Measurements from ENCODE around the gene DSC3.

Gene DSC3

DNA sequence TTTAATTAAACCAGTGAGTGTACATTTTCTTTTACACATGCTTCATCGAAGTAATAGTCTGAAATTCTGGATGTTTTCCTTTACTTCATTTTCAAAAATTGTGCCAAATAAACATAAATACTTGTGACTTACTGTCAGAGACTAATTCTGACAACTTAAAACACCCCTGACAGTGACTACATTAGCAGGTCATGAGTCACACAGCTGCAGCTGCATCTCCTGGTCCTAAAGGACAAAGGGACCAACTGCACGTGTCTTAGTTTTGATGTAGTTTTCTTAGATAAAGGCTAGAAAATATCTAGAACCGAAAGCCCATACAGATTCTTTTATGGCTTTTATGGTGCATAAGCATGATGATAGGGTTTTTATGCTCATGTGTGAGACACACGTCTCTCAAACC lies 29.6 kb upstream of the DSC3 start:
- Histone ChIP-seq H3K27me3 (replicated peaks; ENCODE audit: control insufficient read depth, insufficient read depth, low read length) (no peaks in the 10 kb centered on the region), H3K4me3 (replicated peaks; ENCODE audit: low read depth, low read length) (no peak overlapping the region), H3K36me3 (ENCODE audit: control insufficient read depth, insufficient read depth, low read length) (no peaks in the 10 kb centered on the region)
- TF ChIP-seq, protein P1, sequence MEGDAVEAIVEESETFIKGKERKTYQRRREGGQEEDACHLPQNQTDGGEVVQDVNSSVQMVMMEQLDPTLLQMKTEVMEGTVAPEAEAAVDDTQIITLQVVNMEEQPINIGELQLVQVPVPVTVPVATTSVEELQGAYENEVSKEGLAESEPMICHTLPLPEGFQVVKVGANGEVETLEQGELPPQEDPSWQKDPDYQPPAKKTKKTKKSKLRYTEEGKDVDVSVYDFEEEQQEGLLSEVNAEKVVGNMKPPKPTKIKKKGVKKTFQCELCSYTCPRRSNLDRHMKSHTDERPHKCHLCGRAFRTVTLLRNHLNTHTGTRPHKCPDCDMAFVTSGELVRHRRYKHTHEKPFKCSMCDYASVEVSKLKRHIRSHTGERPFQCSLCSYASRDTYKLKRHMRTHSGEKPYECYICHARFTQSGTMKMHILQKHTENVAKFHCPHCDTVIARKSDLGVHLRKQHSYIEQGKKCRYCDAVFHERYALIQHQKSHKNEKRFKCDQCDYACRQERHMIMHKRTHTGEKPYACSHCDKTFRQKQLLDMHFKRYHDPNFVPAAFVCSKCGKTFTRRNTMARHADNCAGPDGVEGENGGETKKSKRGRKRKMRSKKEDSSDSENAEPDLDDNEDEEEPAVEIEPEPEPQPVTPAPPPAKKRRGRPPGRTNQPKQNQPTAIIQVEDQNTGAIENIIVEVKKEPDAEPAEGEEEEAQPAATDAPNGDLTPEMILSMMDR (IDR thresholded peaks at IDR 0.05; ENCODE audit: insufficient read depth, low read length, poor library complexity, severe bottlenecking) = no peak
- no peak for DNase-seq (ENCODE audit: extremely low read depth, insufficient read length)

DNA sequence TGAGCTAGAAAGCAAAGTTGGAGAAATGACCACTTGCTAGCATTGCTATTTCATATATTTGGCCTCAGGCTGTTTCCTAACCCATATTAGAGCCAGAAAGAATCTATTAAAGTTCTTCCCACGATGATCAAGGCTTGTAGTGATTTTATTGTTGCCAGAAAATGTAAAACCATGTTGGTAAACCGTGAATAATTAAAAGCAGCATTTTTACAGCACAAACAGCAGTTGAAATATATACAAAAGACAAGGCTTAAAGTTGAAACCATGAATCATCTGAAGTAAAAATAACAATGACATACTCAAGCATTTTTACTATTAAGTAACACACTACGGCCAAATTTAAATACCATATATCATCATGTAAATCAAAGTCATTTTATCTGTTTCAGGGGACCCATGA lies 27.7 kb upstream of the DSC3 start:
- no peak for DNase-seq (ENCODE audit: extremely low read depth, insufficient read length)
- TF ChIP-seq, protein P1 (IDR thresholded peaks at IDR 0.05; ENCODE audit: insufficient read depth, low read length, poor library complexity, severe bottlenecking) = no peak
- Histone ChIP-seq H3K27me3 (replicated peaks; ENCODE audit: control insufficient read depth, insufficient read depth, low read length) (no peaks in the 10 kb centered on the region), H3K4me3 (replicated peaks; ENCODE audit: low read depth, low read length) (no peak overlapping the region), H3K36me3 (ENCODE audit: control insufficient read depth, insufficient read depth, low read length) (no peaks in the 10 kb centered on the region)

DNA sequence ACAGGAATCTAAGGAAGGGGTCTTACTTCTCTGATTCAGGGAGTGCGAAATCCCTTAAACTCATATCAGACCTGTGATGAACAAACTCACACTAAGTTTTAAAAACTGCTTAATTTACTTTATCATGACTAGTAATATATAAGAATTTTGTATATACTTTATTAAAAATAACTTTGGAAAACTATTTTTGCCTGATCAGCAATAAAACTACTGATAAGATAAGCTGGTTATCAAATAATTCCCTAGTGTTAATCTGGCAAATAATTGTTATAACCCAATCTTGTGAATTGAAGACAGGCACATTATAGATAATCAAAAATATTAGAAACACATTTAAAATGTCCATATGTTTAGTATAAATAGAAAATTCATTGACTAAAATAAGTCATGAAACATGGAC lies 23.7 kb upstream of the DSC3 start:
- Histone ChIP-seq H3K27me3 (replicated peaks; ENCODE audit: control insufficient read depth, insufficient read depth, low read length) (no peaks in the 10 kb centered on the region), H3K4me3 (replicated peaks; ENCODE audit: low read depth, low read length) (no peak overlapping the region), H3K36me3 (ENCODE audit: control insufficient read depth, insufficient read depth, low read length) (no peaks in the 10 kb centered on the region)
- DNase-seq (ENCODE audit: extremely low read depth, insufficient read length) = no peak
- TF ChIP-seq, protein P1 (IDR thresholded peaks at IDR 0.05; ENCODE audit: insufficient read depth, low read length, poor library complexity, severe bottlenecking) = no peak

DNA sequence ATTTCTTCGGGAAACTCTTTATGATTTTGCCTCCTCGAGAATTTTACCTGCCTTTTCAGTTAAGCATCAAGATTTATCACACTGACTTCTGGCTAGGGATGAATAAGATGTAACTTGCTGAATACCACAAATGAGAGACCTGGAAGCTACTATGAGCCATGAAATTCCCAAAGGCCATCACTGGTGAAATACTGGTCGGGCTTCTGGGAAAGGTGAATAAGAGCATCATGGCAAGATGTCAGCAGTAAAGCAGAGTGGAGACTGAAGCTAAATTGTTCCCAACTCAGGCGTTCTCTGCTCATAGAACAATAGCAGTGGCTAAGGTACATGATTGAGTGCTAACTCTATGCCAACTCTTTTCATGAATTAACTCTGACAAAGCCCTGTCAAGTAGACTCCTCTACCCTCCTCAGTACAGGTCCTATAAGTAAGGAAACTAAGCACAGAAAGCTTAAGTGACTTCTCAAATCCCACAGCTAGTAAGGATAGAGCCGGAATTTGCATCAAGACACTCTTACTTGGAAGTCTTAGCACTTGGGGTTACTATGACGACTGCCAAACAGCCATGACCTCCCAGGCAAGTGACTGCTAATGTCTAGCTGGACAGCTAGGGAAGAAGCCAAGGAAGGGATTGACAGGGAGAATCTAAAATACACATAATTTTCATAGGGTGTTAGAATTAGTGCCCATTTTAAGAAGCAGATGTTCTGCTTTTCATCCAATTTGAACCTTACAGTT lies 22.7 kb upstream of the DSC3 start:
- Histone ChIP-seq H3K27me3 (replicated peaks; ENCODE audit: control insufficient read depth, insufficient read depth, low read length) (no peaks in the 10 kb centered on the region), H3K36me3 (ENCODE audit: control insufficient read depth, insufficient read depth, low read length) (no peaks in the 10 kb centered on the region), H3K4me3 (replicated peaks; ENCODE audit: low read depth, low read length) (peak overlapping the region; percentile 39)
- no peak for DNase-seq (ENCODE audit: extremely low read depth, insufficient read length)
- TF ChIP-seq, protein P1 (IDR thresholded peaks at IDR 0.05; ENCODE audit: insufficient read depth, low read length, poor library complexity, severe bottlenecking) = no peak

DNA sequence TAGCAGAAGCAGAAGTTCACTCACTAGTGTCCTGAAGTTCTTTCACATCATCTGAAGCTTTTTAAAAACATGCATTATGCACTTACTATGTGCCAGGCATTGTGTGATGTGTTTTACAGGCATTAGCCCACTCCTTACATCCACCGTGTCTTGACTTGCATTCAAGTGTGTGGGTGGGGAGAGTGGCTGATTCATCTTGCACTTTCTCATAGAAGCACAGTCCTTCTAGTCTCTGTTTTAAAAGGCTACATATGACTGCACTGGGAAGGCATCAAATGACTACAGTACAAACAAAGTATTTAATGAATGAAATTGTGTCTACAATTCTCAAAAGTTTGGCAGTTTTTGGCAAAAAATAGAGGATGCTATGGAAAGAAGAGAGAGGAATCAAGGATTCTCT lies 21.6 kb upstream of the DSC3 start:
- peak overlapping the region; percentile 39 for H3K4me3 ChIP-seq (replicated peaks; ENCODE audit: low read depth, low read length)
- TF ChIP-seq, protein P1 (IDR thresholded peaks at IDR 0.05; ENCODE audit: insufficient read depth, low read length, poor library complexity, severe bottlenecking) = no peak
- H3K27me3 ChIP-seq (replicated peaks; ENCODE audit: control insufficient read depth, insufficient read depth, low read length) = no peaks in the 10 kb centered on the region
- no peak for DNase-seq (ENCODE audit: extremely low read depth, insufficient read length)
- H3K36me3 ChIP-seq (ENCODE audit: control insufficient read depth, insufficient read depth, low read length) = no peaks in the 10 kb centered on the region

DNA sequence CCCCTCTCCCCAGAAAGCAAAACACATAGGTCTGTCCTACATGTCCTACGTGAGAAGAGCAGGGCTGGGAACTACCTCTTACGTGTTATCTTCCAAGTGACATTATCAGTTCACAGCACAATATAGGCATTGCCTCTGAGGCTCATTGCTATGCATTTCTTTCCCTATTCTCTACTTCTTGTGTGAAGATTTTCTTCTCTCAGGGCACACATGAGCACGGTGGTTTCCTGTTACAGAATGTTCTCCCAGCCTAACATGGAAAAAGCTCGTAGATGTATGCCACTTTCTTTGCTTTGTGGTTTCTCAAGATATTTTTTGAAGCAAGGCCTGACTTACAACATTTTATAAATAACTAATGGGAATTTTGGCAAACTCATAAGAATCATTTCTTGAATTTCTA lies 19.4 kb upstream of the DSC3 start:
- TF ChIP-seq, protein P1 (IDR thresholded peaks at IDR 0.05; ENCODE audit: insufficient read depth, low read length, poor library complexity, severe bottlenecking) = no peak
- peak; percentile 65 for DNase-seq (ENCODE audit: extremely low read depth, insufficient read length)
- H3K36me3 ChIP-seq (ENCODE audit: control insufficient read depth, insufficient read depth, low read length) = no peaks in the 10 kb centered on the region
- no peaks in the 10 kb centered on the region for H3K27me3 ChIP-seq (replicated peaks; ENCODE audit: control insufficient read depth, insufficient read depth, low read length)
- H3K4me3 ChIP-seq (replicated peaks; ENCODE audit: low read depth, low read length) = no peak overlapping the region
